KMS-11 (cell line): ENCODE data around the gene SPART.
"Not testable (repeated sequence)": the region's sequence is repeated elsewhere in the genome, so short reads cannot be mapped to it uniquely, and the experiment has no call there.

Source experiments
- H2AFZ ChIP-seq: fragments of 200-600 bp; sonication (generic); 2 replicates; pipeline ENCODE4 v1.6.1; 2016; ENCODE audit warnings: antibody characterized with exemption, mixed run types, low read depth
- H3K27ac ChIP-seq: fragments of 200-600 bp; sonication (generic); 2 replicates; pipeline ENCODE4 v1.6.1; 2016; ENCODE audit warnings: mild to moderate bottlenecking, mixed run types
- H3K27me3 ChIP-seq: fragments of 200-600 bp; sonication (generic); 2 replicates; pipeline ENCODE4 v1.6.1; 2017; ENCODE audit warnings: mild to moderate bottlenecking, low read depth, mixed run types, moderate library complexity; ENCODE audit not compliant: insufficient read depth
- H3K36me3 ChIP-seq: fragments of 200-600 bp; sonication (generic); 2 replicates; pipeline ENCODE4 v1.6.1; 2017; ENCODE audit warnings: mild to moderate bottlenecking, mixed run types; ENCODE audit not compliant: insufficient read depth
- H3K4me1 ChIP-seq: fragments of 200-600 bp; sonication (generic); 2 replicates; pipeline ENCODE4 v1.6.1; 2016; ENCODE audit warnings: mild to moderate bottlenecking, low read depth, mixed run types; ENCODE audit not compliant: poor library complexity, severe bottlenecking
- H3K4me2 ChIP-seq: fragments of 200-600 bp; sonication (generic); 2 replicates; pipeline ENCODE4 v1.7.0; 2016; ENCODE audit warnings: mild to moderate bottlenecking, mixed run types
- H3K4me3 ChIP-seq: fragments of 200-600 bp; sonication (generic); IDR thresholded peaks from 2 replicates; pipeline ENCODE4 v1.6.1; 2017; ENCODE audit warnings: low read depth, low read length, mixed read lengths; ENCODE audit not compliant: insufficient read depth
- H3K79me2 ChIP-seq: fragments of 200-600 bp; sonication (generic); 2 replicates; pipeline ENCODE4 v1.6.1; 2016; ENCODE audit warnings: low read depth, mixed run types; ENCODE audit not compliant: insufficient read depth
- H3K9ac ChIP-seq: fragments of 200-600 bp; sonication (generic); 2 replicates; pipeline ENCODE4 v1.6.1; 2016; ENCODE audit warnings: mild to moderate bottlenecking, mixed run types
- H4K20me1 ChIP-seq: fragments of 200-600 bp; sonication (generic); 2 replicates; pipeline ENCODE4 v1.6.1; 2016; ENCODE audit warnings: mild to moderate bottlenecking, mixed run types; ENCODE audit not compliant: insufficient read depth
- CTCF ChIP-seq: fragments of 200-600 bp; sonication (generic); conservative IDR thresholded peaks from 2 replicates; pipeline ENCODE4 v1.6.1; 2017; ENCODE audit warnings: low read depth, mild to moderate bottlenecking, antibody characterized with exemption, low read length, moderate library complexity, mixed read lengths

The SPART gene

GRCh38 chr13:36313047-36313969 is 32.9 kb downstream of the SPART start:
- Histone ChIP-seq H3K27me3 (no peaks in the 10 kb centered on the region), H3K36me3 (no peaks in the 10 kb centered on the region)
- no peak for TF ChIP-seq CTCF

DNA sequence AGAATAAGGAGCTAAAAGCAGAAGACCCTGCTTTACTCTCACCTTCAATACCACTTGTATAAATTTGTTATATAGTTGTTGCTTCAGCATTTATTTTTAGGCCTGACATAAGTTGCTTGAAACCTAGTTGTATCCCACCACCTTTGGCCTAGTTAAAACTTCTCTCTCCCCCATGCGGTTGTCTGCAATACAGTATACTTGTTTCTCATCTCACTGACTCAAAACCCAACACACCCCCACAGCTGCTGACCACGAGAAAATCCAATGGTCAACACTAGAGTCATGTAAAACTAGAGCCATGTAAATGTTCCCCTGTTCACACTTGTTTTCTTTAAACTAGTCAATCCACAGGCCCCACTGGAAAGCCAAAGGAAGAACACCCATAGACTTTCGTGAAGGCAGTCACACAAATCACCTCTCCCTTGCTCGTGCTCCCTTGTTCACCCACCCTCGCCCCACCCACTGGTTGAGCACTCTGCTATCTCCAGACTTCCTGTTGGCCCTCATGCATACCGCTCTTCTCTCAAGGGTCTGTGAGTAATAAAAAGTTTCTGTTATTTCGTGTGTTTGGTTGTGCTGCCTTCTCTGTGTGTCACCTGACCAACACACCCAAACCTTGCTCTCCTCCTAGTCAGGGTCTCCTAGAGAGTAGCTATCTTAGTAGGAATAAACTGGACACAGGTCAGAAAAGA is 35.6 kb downstream of the SPART start:
- Histone ChIP-seq H2AFZ (no peak overlapping the region), H3K36me3 (no peaks in the 10 kb centered on the region), H3K4me3 (no peak overlapping the region), H3K27me3 (no peaks in the 10 kb centered on the region), H3K27ac (no peak overlapping the region), H3K4me1 (no peaks in the 10 kb centered on the region), H3K9ac (no peak overlapping the region), H3K79me2 (no peaks in the 10 kb centered on the region), H4K20me1 (no peaks in the 10 kb centered on the region), H3K4me2 (no peak overlapping the region)
- TF ChIP-seq CTCF, result no peak

More at GRCh38 chr13:36313047-36313969, 32.9 kb downstream of the SPART start:
- Histone ChIP-seq H4K20me1 (no peaks in the 10 kb centered on the region), H3K27ac (no peak overlapping the region), H3K4me1 (no peaks in the 10 kb centered on the region), H3K9ac (no peak overlapping the region), H2AFZ (no peak overlapping the region), H3K79me2 (no peaks in the 10 kb centered on the region), H3K4me3 (no peak overlapping the region), H3K4me2 (no peak overlapping the region)

DNA sequence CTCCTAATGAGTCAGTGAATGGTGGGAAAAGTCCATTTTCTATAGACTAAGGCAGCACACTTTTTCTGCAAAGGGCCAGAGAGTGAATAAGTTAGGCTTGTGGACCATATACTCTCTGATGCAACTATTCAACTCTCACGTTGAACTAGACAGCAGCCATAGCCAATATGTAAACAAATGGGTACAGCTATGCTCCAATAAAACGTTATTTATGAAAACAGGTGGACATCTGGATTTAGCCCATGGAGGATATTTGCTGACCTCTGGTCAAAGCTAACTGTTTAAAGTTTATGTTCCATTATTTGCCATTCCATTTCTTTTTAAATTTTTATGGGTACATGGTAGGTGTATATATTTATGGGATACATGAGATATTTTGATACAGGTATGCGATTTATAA is 43.9 kb downstream of the SPART start:
- Histone ChIP-seq H3K27me3 (no peaks in the 10 kb centered on the region), H4K20me1 (no peaks in the 10 kb centered on the region)

DNA sequence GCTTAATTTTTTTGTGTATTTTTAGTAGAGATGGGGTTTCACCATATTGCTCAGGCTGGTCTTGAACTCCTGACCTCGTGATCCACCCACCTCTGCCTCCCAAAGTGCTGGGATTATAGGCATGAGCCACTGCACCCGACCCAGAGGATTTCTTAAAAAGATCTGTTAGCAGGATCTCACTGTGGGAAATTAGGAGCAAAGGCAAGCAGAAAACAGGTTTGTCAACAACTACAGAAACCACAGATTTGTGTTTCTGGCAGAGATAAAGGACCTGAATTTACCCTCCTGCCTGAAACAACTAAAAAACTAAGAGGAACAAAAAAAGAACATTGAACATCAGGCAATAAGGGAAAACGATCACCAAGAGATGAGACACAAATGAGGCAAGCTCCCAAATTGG is 46.7 kb downstream of the SPART start:
- H3K27ac ChIP-seq, H3K79me2 ChIP-seq, H4K20me1 ChIP-seq, H3K27me3 ChIP-seq, H2AFZ ChIP-seq, H3K36me3 ChIP-seq, H3K4me2 ChIP-seq, H3K9ac ChIP-seq, H3K4me1 ChIP-seq, H3K4me3 ChIP-seq: not testable (repeated sequence)

More for the DNA sequence above, 43.9 kb downstream of the SPART start:
- no peak overlapping the region for H3K9ac ChIP-seq
- no peaks in the 10 kb centered on the region for H3K79me2 ChIP-seq
- H3K27ac ChIP-seq, result no peak overlapping the region
- H3K4me3 ChIP-seq, result no peak overlapping the region
- H3K4me1 ChIP-seq, result no peaks in the 10 kb centered on the region
- H2AFZ ChIP-seq, result no peak overlapping the region
- no peak for TF ChIP-seq CTCF
- H3K4me2 ChIP-seq, result no peak overlapping the region
- H3K36me3 ChIP-seq, result no peaks in the 10 kb centered on the region
